Caco-2 (cell line): ENCODE results near the gene ITGA2B. TPM values are rescaled to one million over a fixed set of nuclear protein-coding genes. Genes with fewer than 3 reads are reported as not detected.

Experiments
- BruUV-seq: library from RNA; stranded (reverse); fragments of 400-500 nt; replicated peaks from 2 replicates; lab custom pipeline; 2021; lab: Mats Ljungman, UMichigan
- CTCF ChIA-PET: fragments of 300-600 bp; sonication (Branson Sonifier 250); formaldehyde crosslinking; loops from one replicate; lab custom pipeline; 2022; ENCODE audit warnings: antibody characterized with exemption; lab: Charles Lee
- POLR2A ChIA-PET: fragments of 300-600 bp; sonication (Branson Sonifier 250); formaldehyde crosslinking; loops from one replicate; lab custom pipeline; 2022; ENCODE audit warnings: antibody characterized with exemption; lab: Charles Lee
- DNase-seq, 2 experiments: peaks; one replicate each; pipeline versions ENCODE4 v3.0.0 to v3.0.0-alpha.2; 2020 to 2022
- H3K27me3 ChIP-seq: replicated peaks from 2 replicates; pipeline ENCODE4 v1.6.0; 2011; ENCODE audit warnings: low read length; ENCODE audit not compliant: control insufficient read depth, insufficient read depth
- H3K36me3 ChIP-seq: 2 replicates; pipeline ENCODE4 v1.5.1; 2011; ENCODE audit warnings: low read length; ENCODE audit not compliant: control insufficient read depth, insufficient read depth
- H3K4me1 ChIP-seq: fragments of 250-450 bp; sonication (Bioruptor Pico); 2 replicates; pipeline ENCODE4 v1.5.1; 2020; ENCODE audit warnings: mild to moderate bottlenecking
- H3K4me3 ChIP-seq: 2 replicates; pipeline ENCODE4 v1.5.1; 2011; ENCODE audit warnings: low read depth, mild to moderate bottlenecking, control low read depth, low read length
- H3K9me3 ChIP-seq: fragments of 250-450 bp; sonication (Bioruptor Pico); 2 replicates; pipeline ENCODE4 v1.5.1; 2020; ENCODE audit warnings: mild to moderate bottlenecking, moderate library complexity
- H3K27ac Mint-ChIP-seq: one replicate; pipeline ENCODE4 v1.8.0; 2022; ENCODE audit warnings: mixed read lengths; ENCODE audit not compliant: unreplicated experiment
- H3K27me3 Mint-ChIP-seq: one replicate; pipeline ENCODE4 v1.8.0; 2022; ENCODE audit warnings: mixed read lengths; ENCODE audit not compliant: insufficient read depth, unreplicated experiment
- H3K36me3 Mint-ChIP-seq: one replicate; pipeline ENCODE4 v1.8.0; 2022; ENCODE audit warnings: mild to moderate bottlenecking, mixed read lengths; ENCODE audit not compliant: insufficient read depth, unreplicated experiment
- H3K4me1 Mint-ChIP-seq: one replicate; pipeline ENCODE4 v1.8.0; 2022; ENCODE audit warnings: low read depth, mixed read lengths; ENCODE audit not compliant: unreplicated experiment
- H3K4me3 Mint-ChIP-seq: one replicate; pipeline ENCODE4 v1.8.0; 2022; ENCODE audit warnings: mild to moderate bottlenecking, moderate library complexity, mixed read lengths; ENCODE audit not compliant: unreplicated experiment
- H3K9me3 Mint-ChIP-seq: one replicate; pipeline ENCODE4 v1.8.0; 2022; ENCODE audit warnings: mixed read lengths; ENCODE audit not compliant: unreplicated experiment
- CTCF ChIP-seq, 2 experiments: fragments of 200-600 bp in 1 of 2; IDR thresholded peaks; 1 replicate in 1 of 2; 2 replicates in 1 of 2; pipeline versions ENCODE4 v1.5.1 to v1.8.0; 2011 to 2022; ENCODE audit warnings: antibody characterized with exemption in 1 of 2, control low read depth in 1 of 2, inconsistent platforms in 1 of 2, low read depth in 1 of 2, low read length in 1 of 2, mild to moderate bottlenecking in 1 of 2, moderate library complexity in 1 of 2; ENCODE audit not compliant: insufficient read depth in 1 of 2, severe bottlenecking in 1 of 2, unreplicated experiment in 1 of 2
- intact Hi-C: fragments of 100-400 bp; cut with micrococcal nuclease; formaldehyde crosslinking; loops from one replicate; pipeline ENCODE4 v1.10.0; 2022; ENCODE audit not compliant: unreplicated experiment
- total RNA-seq: library from RNA; stranded (reverse); gene quantifications from 2 replicates; pipeline ENCODE4 v1.2.3, GENCODE V29; 2022

The ITGA2B gene
- total RNA-seq, 1 experiment from 2014 or later, result 6.9 TPM

- Mint-ChIP-seq H3K27ac (peak overlapping the region; percentile 67), H3K4me3 (peak overlapping the region; percentile 93), H3K9me3 (no peaks in the 10 kb centered on the region), H3K36me3 (peaks cover 13% of the 10 kb centered on the region), H3K4me1 (no peaks in the 10 kb centered on the region), H3K27me3 (no peaks in the 10 kb centered on the region)
- intact Hi-C loops, result no loop called here
- no TSS peak for BruUV-seq
- POLR2A ChIA-PET, result interaction anchor here (0.5 to 1.0 kb wide), 6 partner anchors 19 to 965 kb away, joined by 3 to 11 read pairs (median 4); partner anchors contain the start of genes GRN and TMUB2
- CTCF ChIA-PET, result interaction anchor here (0.6 to 1.0 kb wide), 10 partner anchors 19 to 267 kb away, joined by 3 to 10 read pairs (median 4); partner anchors contain the start of genes FAM171A2, GRN and UBTF
- Histone ChIP-seq H3K4me3 (no peak overlapping the region), H3K9me3 (no peaks in the 10 kb centered on the region), H3K4me1 (peaks cover 8% of the 10 kb centered on the region), H3K27me3 (no peaks in the 10 kb centered on the region), H3K36me3 (no peaks in the 10 kb centered on the region)
- TF ChIP-seq CTCF (IDR thresholded peaks at IDR 0.05; ENCODE audit: insufficient read depth in 1 of 2, low read depth in 1 of 2, low read length in 1 of 2, severe bottlenecking in 1 of 2, unreplicated experiment in 1 of 2), result no peak
- peak; percentile 98 for DNase-seq
These were observed 62.5 kb downstream of the ITGA2B start for GRCh38 chr17:44326861-44327444.

GRCh38 chr17:44324571-44325275, 64.7 kb downstream of the ITGA2B start, which contains the start of gene SLC25A39:
SLC25A39 (minus strand) TSS chr17:44324823; CDS start chr17:44323562, 1,261 bp downstream.
- Histone ChIP-seq H3K4me3 (peak within 1 kb of the TSS; percentile 84), H3K4me1 (peaks cover 8% of the 10 kb centered on the region), H3K9me3 (no peaks in the 10 kb centered on the region), H3K36me3 (peaks cover 3% of the 10 kb centered on the region; the same call in 1 of the 2 replicates), H3K27me3 (no peaks in the 10 kb centered on the region)
- no peaks in the 10 kb centered on the region for H3K4me1 Mint-ChIP-seq
- peak within 1 kb of the TSS; percentile 85 for H3K27ac Mint-ChIP-seq
- ChIA-PET POLR2A (interaction anchor here (0.6 to 1.0 kb wide), 4 partner anchors 16 to 138 kb away, joined by 3 to 4 read pairs (median 4); partner anchors contain the start of genes RUNDC3A and TMUB2), CTCF (interaction anchor here (0.6 to 1.5 kb wide), 5 partner anchors 20 to 342 kb away, joined by 3 to 5 read pairs (median 3); partner anchors contain the start of genes FAM171A2 and GRN)
- peak within 1 kb of the TSS; percentile 93 for H3K4me3 Mint-ChIP-seq
- peaks cover 13% of the 10 kb centered on the region for H3K36me3 Mint-ChIP-seq
- TF ChIP-seq CTCF (IDR thresholded peaks at IDR 0.05; ENCODE audit: insufficient read depth in 1 of 2, low read depth in 1 of 2, low read length in 1 of 2, severe bottlenecking in 1 of 2, unreplicated experiment in 1 of 2), result no peak
- intact Hi-C loops, result loop anchor here (2.0 kb wide), 1 partner anchor 106 kb away; the partner anchor contains the start of gene UBTF
- peak; percentile 94 to 99 for DNase-seq
- no TSS peak for BruUV-seq
- no peaks in the 10 kb centered on the region for H3K9me3 Mint-ChIP-seq
- H3K27me3 Mint-ChIP-seq, result no peaks in the 10 kb centered on the region

GRCh38 chr17:44324092-44324570, 65.3 kb downstream of the ITGA2B start:
- TF ChIP-seq CTCF (IDR thresholded peaks at IDR 0.05; ENCODE audit: insufficient read depth in 1 of 2, low read depth in 1 of 2, low read length in 1 of 2, severe bottlenecking in 1 of 2, unreplicated experiment in 1 of 2), result no peak
- Histone ChIP-seq H3K4me1 (peaks cover 8% of the 10 kb centered on the region), H3K9me3 (no peaks in the 10 kb centered on the region), H3K27me3 (no peaks in the 10 kb centered on the region), H3K4me3 (peak overlapping the region; percentile 84), H3K36me3 (peaks cover 3% of the 10 kb centered on the region; the same call in 1 of the 2 replicates)
- DNase-seq, result peak in 1 of 2 experiments; percentile 53
- CTCF ChIA-PET, result interaction anchor here (1.0 to 1.5 kb wide), 3 partner anchors 21 to 106 kb away, joined by 3 to 5 read pairs (median 5); partner anchors contain the start of gene GRN
- no peaks in the 10 kb centered on the region for H3K4me1 Mint-ChIP-seq
- no peak overlapping the region for H3K27ac Mint-ChIP-seq
- H3K27me3 Mint-ChIP-seq, result no peaks in the 10 kb centered on the region
- peaks cover 13% of the 10 kb centered on the region for H3K36me3 Mint-ChIP-seq
- peak overlapping the region; percentile 93 for H3K4me3 Mint-ChIP-seq
- intact Hi-C loops, result loop anchor here (2.0 kb wide), 1 partner anchor 105 kb away; the partner anchor contains the start of gene UBTF
- POLR2A ChIA-PET, result no interaction called here
- no peaks in the 10 kb centered on the region for H3K9me3 Mint-ChIP-seq
- no TSS peak for BruUV-seq
